ENCODE results near the gene MRPL44.

MRPL44 gene

DNA sequence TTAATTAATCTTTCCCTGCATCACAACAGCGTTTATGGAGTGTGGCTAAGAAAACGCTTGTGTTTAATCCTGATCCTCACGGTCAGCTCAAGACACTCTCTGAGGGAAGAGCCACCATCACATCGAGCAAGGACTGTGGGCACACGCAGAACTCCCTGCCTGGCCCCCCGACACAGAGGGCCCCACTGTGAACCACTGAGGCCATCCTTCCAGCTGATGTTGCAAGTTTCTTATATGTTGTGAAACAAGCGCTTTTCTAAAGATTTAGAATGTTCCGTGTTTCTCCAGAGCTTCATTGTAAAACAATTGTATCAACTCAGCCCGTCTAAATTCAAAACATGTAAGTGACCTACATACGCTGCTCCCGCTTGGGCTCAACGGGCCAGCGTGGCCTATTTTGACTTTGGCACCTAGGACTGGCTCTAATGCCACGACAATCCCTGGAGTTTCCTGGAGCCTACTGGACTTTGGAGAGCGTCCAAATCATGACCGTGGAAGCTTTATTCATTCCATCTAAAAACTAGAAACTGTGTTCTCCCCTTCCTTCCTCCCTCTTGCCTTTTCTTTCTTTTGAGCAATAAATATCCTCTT lies 46.9 kb downstream of the MRPL44 start:
- Histone ChIP-seq H2BK12ac (ENCODE audit: low read length) (no peak overlapping the region), H2AFZ (ENCODE audit: low read length) (no peak overlapping the region), H3K14ac (ENCODE audit: low read length) (no peak overlapping the region), H3K4ac (ENCODE audit: low read length) (no peak overlapping the region), H2BK120ac (ENCODE audit: low read depth, low read length) (no peak overlapping the region), H2BK15ac (ENCODE audit: low read length) (no peak overlapping the region), H3K9me3 (replicated peaks in 1 of 2; ENCODE audit: control insufficient read depth in 2 of 2, insufficient read depth in 1 of 2, low read depth in 1 of 2, low read length in 2 of 2) (no peaks in the 10 kb centered on the region), H2BK5ac (ENCODE audit: low read length) (no peak overlapping the region), H3K79me1 (ENCODE audit: low read depth, low read length) (no peaks in the 10 kb centered on the region), H4K8ac (ENCODE audit: low read depth, low read length) (no peak overlapping the region), H4K91ac (ENCODE audit: low read depth, low read length, poor library complexity) (no peak overlapping the region), H3K23ac (ENCODE audit: low read depth, low read length, poor library complexity) (no peak overlapping the region), H2AK5ac (ENCODE audit: low read depth, low read length) (no peak overlapping the region), H3K27ac (replicated peaks; ENCODE audit: low read length) (no peak overlapping the region), H3K9ac (ENCODE audit: low read depth, low read length, poor library complexity) (no peak overlapping the region), H3K4me2 (ENCODE audit: insufficient read depth, low read length, poor library complexity, severe bottlenecking) (no peak overlapping the region), H3K18ac (ENCODE audit: low read length) (no peak overlapping the region), H3K4me1 (ENCODE audit: control insufficient read depth in 2 of 2, insufficient read depth in 1 of 2, low read depth in 1 of 2, low read length in 2 of 2) (peaks cover 0 to 6% of the 10 kb centered on the region in 2 donors), H3K27me3 (ENCODE audit: control insufficient read depth in 3 of 3, insufficient read depth in 3 of 3, low read depth in 1 of 3, low read length in 3 of 3) (no peaks in the 10 kb centered on the region), H3K36me3 (replicated peaks in 1 of 2; ENCODE audit: control insufficient read depth in 2 of 2, insufficient read depth in 2 of 2, low read length in 2 of 2) (no peaks in the 10 kb centered on the region), H3K4me3 (ENCODE audit: low read length in 2 of 2) (no peak overlapping the region)
- DNase-seq (ENCODE audit: low spot score): no peak
- WGBS, 2 donors (ENCODE audit: extremely low coverage in 2 of 2, insufficient read length in 2 of 2, insufficient replicate concordance in 1 of 2): no CpG with 5 or more reads among the region's 16 CpGs

DNA sequence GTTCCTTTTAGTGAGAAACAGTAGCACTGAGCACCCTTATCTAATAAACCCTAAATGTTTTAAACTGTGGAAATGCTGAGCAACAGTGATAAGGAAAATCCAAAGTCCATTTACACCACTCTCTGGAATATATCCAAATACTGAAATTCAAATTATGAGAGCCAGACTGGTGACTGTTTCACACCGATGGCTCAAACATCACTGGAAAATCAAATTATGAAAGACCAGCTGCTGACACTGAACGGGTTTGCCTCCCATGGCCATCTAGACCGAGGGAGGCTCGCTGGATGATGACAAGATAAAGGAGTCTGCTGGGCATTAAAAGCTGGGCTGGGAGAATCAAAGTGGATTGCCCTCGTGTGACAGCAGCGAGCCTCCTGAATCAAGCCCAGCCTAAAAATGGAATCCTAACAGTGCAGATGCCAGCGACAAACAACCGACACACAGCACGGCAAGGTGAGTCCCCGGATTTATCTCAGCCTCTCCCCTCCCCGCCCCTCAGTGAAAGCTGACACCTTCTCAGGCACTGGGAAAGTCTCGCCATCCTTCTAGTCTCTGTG lies 51.5 kb downstream of the MRPL44 start:
- no peaks in the 10 kb centered on the region for H3K9me3 ChIP-seq (replicated peaks in 1 of 2; ENCODE audit: control insufficient read depth in 2 of 2, insufficient read depth in 1 of 2, low read depth in 1 of 2, low read length in 2 of 2)
- H2BK12ac ChIP-seq (ENCODE audit: low read length): no peak overlapping the region
- H3K27me3 ChIP-seq (ENCODE audit: control insufficient read depth in 3 of 3, insufficient read depth in 3 of 3, low read depth in 1 of 3, low read length in 3 of 3): no peaks in the 10 kb centered on the region
- H2BK120ac ChIP-seq (ENCODE audit: low read depth, low read length): no peak overlapping the region
- no CpG with 5 or more reads among the region's 12 CpGs for WGBS, 2 donors (ENCODE audit: extremely low coverage in 2 of 2, insufficient read length in 2 of 2, insufficient replicate concordance in 1 of 2)
- no peaks in the 10 kb centered on the region for H3K36me3 ChIP-seq (replicated peaks in 1 of 2; ENCODE audit: control insufficient read depth in 2 of 2, insufficient read depth in 2 of 2, low read length in 2 of 2)
- H2BK15ac ChIP-seq (ENCODE audit: low read length): no peak overlapping the region
- H3K27ac ChIP-seq (replicated peaks; ENCODE audit: low read length): no peak overlapping the region
- no peak overlapping the region for H4K91ac ChIP-seq (ENCODE audit: low read depth, low read length, poor library complexity)
- H3K4me1 ChIP-seq (ENCODE audit: control insufficient read depth in 2 of 2, insufficient read depth in 1 of 2, low read depth in 1 of 2, low read length in 2 of 2): peaks cover 0 to 3% of the 10 kb centered on the region in 2 donors
- H3K9ac ChIP-seq (ENCODE audit: low read depth, low read length, poor library complexity): no peak overlapping the region
- no peak overlapping the region for H2AFZ ChIP-seq (ENCODE audit: low read length)
- H3K4ac ChIP-seq (ENCODE audit: low read length): no peak overlapping the region
- H2BK5ac ChIP-seq (ENCODE audit: low read length): no peak overlapping the region
- H3K79me1 ChIP-seq (ENCODE audit: low read depth, low read length): no peaks in the 10 kb centered on the region
- H3K4me2 ChIP-seq (ENCODE audit: insufficient read depth, low read length, poor library complexity, severe bottlenecking): no peak overlapping the region
- no peak for DNase-seq (ENCODE audit: low spot score)
- no peak overlapping the region for H3K18ac ChIP-seq (ENCODE audit: low read length)
- no peak overlapping the region for H4K8ac ChIP-seq (ENCODE audit: low read depth, low read length)
- H3K23ac ChIP-seq (ENCODE audit: low read depth, low read length, poor library complexity): no peak overlapping the region
- no peak overlapping the region for H3K4me3 ChIP-seq (ENCODE audit: low read length in 2 of 2)
- H3K14ac ChIP-seq (ENCODE audit: low read length): no peak overlapping the region
- H2AK5ac ChIP-seq (ENCODE audit: low read depth, low read length): no peak overlapping the region

DNA sequence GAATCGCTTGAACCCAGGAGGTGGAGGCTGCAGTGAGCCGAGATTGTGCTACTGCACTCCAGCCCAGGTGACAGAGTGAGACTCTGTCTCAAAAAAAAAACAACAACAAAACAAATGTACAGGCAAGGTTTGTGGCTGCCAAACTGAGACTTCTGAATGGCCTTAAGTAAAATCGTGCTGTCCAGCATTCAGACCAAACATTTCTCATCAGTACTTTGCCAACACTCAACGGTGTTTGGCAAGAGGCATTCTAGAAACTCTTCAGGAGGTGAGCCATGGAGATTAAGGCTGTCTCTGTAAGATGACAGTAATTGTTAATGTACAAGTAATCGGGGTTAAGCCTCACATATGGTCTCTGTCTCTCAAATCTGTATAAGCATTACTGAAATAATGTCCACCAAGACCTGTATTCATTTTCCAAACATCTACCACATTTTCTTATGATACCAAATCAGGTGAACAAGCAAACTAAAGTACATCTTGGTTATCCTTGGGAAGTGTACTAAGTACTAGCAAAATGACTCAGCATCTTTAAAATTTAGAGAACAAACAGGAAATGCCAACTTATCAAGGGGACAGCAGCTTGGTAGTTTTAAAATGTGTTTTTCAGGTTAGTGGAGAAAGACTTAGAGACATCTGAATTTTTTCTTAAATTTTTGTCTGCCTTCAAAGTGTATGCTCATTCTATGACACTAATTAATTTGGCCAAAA lies 52.5 kb downstream of the MRPL44 start:
- H4K91ac ChIP-seq (ENCODE audit: low read depth, low read length, poor library complexity): no peak overlapping the region
- H4K8ac ChIP-seq (ENCODE audit: low read depth, low read length): no peak overlapping the region
- H3K36me3 ChIP-seq (replicated peaks in 1 of 2; ENCODE audit: control insufficient read depth in 2 of 2, insufficient read depth in 2 of 2, low read length in 2 of 2): no peaks in the 10 kb centered on the region
- H3K4me2 ChIP-seq (ENCODE audit: insufficient read depth, low read length, poor library complexity, severe bottlenecking): no peak overlapping the region
- no peak overlapping the region for H2AFZ ChIP-seq (ENCODE audit: low read length)
- no peak overlapping the region for H3K18ac ChIP-seq (ENCODE audit: low read length)
- no peaks in the 10 kb centered on the region for H3K79me1 ChIP-seq (ENCODE audit: low read depth, low read length)
- no peaks in the 10 kb centered on the region for H3K27me3 ChIP-seq (ENCODE audit: control insufficient read depth in 3 of 3, insufficient read depth in 3 of 3, low read depth in 1 of 3, low read length in 3 of 3)
- H3K23ac ChIP-seq (ENCODE audit: low read depth, low read length, poor library complexity): no peak overlapping the region
- H2BK15ac ChIP-seq (ENCODE audit: low read length): no peak overlapping the region
- no peak for DNase-seq (ENCODE audit: low spot score)
- H2BK120ac ChIP-seq (ENCODE audit: low read depth, low read length): no peak overlapping the region
- H2BK5ac ChIP-seq (ENCODE audit: low read length): no peak overlapping the region
- H3K9ac ChIP-seq (ENCODE audit: low read depth, low read length, poor library complexity): no peak overlapping the region
- no CpG with 5 or more reads among the region's 5 CpGs for WGBS, 2 donors (ENCODE audit: extremely low coverage in 2 of 2, insufficient read length in 2 of 2, insufficient replicate concordance in 1 of 2)
- no peak overlapping the region for H3K4me3 ChIP-seq (ENCODE audit: low read length in 2 of 2)
- no peak overlapping the region for H3K4ac ChIP-seq (ENCODE audit: low read length)
- no peak overlapping the region for H2AK5ac ChIP-seq (ENCODE audit: low read depth, low read length)
- H3K27ac ChIP-seq (replicated peaks; ENCODE audit: low read length): no peak overlapping the region
- no peak overlapping the region for H2BK12ac ChIP-seq (ENCODE audit: low read length)
- H3K14ac ChIP-seq (ENCODE audit: low read length): no peak overlapping the region
- H3K9me3 ChIP-seq (replicated peaks in 1 of 2; ENCODE audit: control insufficient read depth in 2 of 2, insufficient read depth in 1 of 2, low read depth in 1 of 2, low read length in 2 of 2): no peaks in the 10 kb centered on the region
- no peaks in the 10 kb centered on the region for H3K4me1 ChIP-seq (ENCODE audit: control insufficient read depth in 2 of 2, insufficient read depth in 1 of 2, low read depth in 1 of 2, low read length in 2 of 2)

DNA sequence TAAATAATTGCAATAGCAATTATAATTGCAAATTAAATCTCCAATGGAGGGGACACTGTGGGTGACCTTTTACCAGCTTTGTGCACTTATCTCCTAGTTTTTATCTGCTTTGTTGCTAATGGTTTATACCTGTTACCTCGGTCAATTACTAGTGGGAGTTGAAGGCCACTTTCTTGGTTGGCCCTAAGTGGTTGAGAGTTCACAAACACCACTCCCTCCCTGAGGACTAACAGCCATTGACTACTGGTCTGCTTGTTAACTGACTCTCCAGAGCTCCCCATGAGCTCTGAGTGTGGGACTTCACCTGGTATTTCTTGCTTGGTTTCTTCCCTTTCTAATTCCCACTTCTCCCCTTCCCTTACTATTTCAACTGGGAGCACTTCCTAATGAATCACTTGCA lies 54.6 kb downstream of the MRPL44 start:
- no peak overlapping the region for H2BK5ac ChIP-seq (ENCODE audit: low read length)
- H2AK5ac ChIP-seq (ENCODE audit: low read depth, low read length): no peak overlapping the region
- H3K18ac ChIP-seq (ENCODE audit: low read length): no peak overlapping the region
- H4K8ac ChIP-seq (ENCODE audit: low read depth, low read length): no peak overlapping the region
- H3K9ac ChIP-seq (ENCODE audit: low read depth, low read length, poor library complexity): no peak overlapping the region
- H2AFZ ChIP-seq (ENCODE audit: low read length): no peak overlapping the region
- H2BK120ac ChIP-seq (ENCODE audit: low read depth, low read length): no peak overlapping the region
- no peak overlapping the region for H3K27ac ChIP-seq (replicated peaks; ENCODE audit: low read length)
- no peaks in the 10 kb centered on the region for H3K27me3 ChIP-seq (ENCODE audit: control insufficient read depth in 3 of 3, insufficient read depth in 3 of 3, low read depth in 1 of 3, low read length in 3 of 3)
- H3K79me1 ChIP-seq (ENCODE audit: low read depth, low read length): no peaks in the 10 kb centered on the region
- H3K4me3 ChIP-seq (ENCODE audit: low read length in 2 of 2): no peak overlapping the region
- H3K9me3 ChIP-seq (replicated peaks in 1 of 2; ENCODE audit: control insufficient read depth in 2 of 2, insufficient read depth in 1 of 2, low read depth in 1 of 2, low read length in 2 of 2): no peaks in the 10 kb centered on the region
- no peak overlapping the region for H2BK12ac ChIP-seq (ENCODE audit: low read length)
- DNase-seq (ENCODE audit: low spot score): no peak
- H3K14ac ChIP-seq (ENCODE audit: low read length): no peak overlapping the region
- H2BK15ac ChIP-seq (ENCODE audit: low read length): no peak overlapping the region
- no peak overlapping the region for H3K4ac ChIP-seq (ENCODE audit: low read length)
- H3K4me1 ChIP-seq (ENCODE audit: control insufficient read depth in 2 of 2, insufficient read depth in 1 of 2, low read depth in 1 of 2, low read length in 2 of 2): no peaks in the 10 kb centered on the region
- no CpG with 5 or more reads among the region's 1 CpG for WGBS, 2 donors (ENCODE audit: extremely low coverage in 2 of 2, insufficient read length in 2 of 2, insufficient replicate concordance in 1 of 2)
- no peak overlapping the region for H4K91ac ChIP-seq (ENCODE audit: low read depth, low read length, poor library complexity)
- no peak overlapping the region for H3K4me2 ChIP-seq (ENCODE audit: insufficient read depth, low read length, poor library complexity, severe bottlenecking)
- H3K23ac ChIP-seq (ENCODE audit: low read depth, low read length, poor library complexity): no peak overlapping the region
- H3K36me3 ChIP-seq (replicated peaks in 1 of 2; ENCODE audit: control insufficient read depth in 2 of 2, insufficient read depth in 2 of 2, low read length in 2 of 2): no peaks in the 10 kb centered on the region

All from neuronal stem cell (in vitro differentiated cells).